HEK293 (cell line): ENCODE results near the gene RSRC1.

Experiments
- CTCF ChIA-PET: fragments of 350-600 bp; formaldehyde crosslinking; extraction: SDS; loops from one replicate; lab custom pipeline; 2021; ENCODE audit warnings: antibody characterized with exemption; lab: Yijun Ruan, JAX
- POLR2A ChIA-PET: fragments of 300-600 bp; formaldehyde crosslinking; extraction: SDS; loops from one replicate; lab custom pipeline; 2020; ENCODE audit warnings: antibody characterized with exemption, inconsistent platforms; lab: Yijun Ruan, JAX
- H3K27ac ChIP-seq: fragments of 200-500 bp; sonication (Bioruptor generic); 2 replicates; pipeline ENCODE4 v1.5.1; 2014; ENCODE audit warnings: low read depth, low read length, control low read depth, inconsistent platforms; ENCODE audit errors: extremely low read depth
- H3K36me3 ChIP-seq, 2 experiments: fragments of 200-500 bp in 1 of 2; sonication (Bioruptor generic) in 1 of 2; 1 replicate in 1 of 2; 2 replicates in 1 of 2; pipeline ENCODE4 v1.5.1; 2014 to 2017; ENCODE audit warnings: inconsistent platforms in 2 of 2, low read length in 2 of 2; ENCODE audit not compliant: control insufficient read depth in 2 of 2, insufficient read depth in 1 of 2
- H3K4me1 ChIP-seq: fragments of 200-500 bp; sonication (Bioruptor generic); 2 replicates; pipeline ENCODE4 v1.5.1; 2014; ENCODE audit warnings: mild to moderate bottlenecking, low read length, inconsistent platforms; ENCODE audit not compliant: control insufficient read depth, insufficient read depth
- H3K4me3 ChIP-seq: 2 replicates; pipeline ENCODE4 v1.5.1; 2011; ENCODE audit warnings: low read depth, mild to moderate bottlenecking, control low read depth, low read length, moderate library complexity
- H3K9me3 ChIP-seq: fragments of 200-500 bp; sonication (Bioruptor generic); 2 replicates; pipeline ENCODE4 v1.5.1; 2014; ENCODE audit warnings: low read depth, low read length, inconsistent platforms; ENCODE audit not compliant: control insufficient read depth, insufficient read depth
- AEBP2 ChIP-seq: fragments of 450-650 bp; formaldehyde crosslinking; IDR thresholded peaks from 2 replicates; pipeline ENCODE4 v1.5.1; 2016; ENCODE audit warnings: missing biosample characterization, missing genetic modification characterization, borderline replicate concordance
- INSM2 ChIP-seq: fragments of 450-650 bp; formaldehyde crosslinking; IDR thresholded peaks from 2 replicates; pipeline ENCODE4 v1.5.1; 2016; ENCODE audit warnings: missing biosample characterization, missing genetic modification characterization
- PRDM2 ChIP-seq: fragments of 450-650 bp; formaldehyde crosslinking; IDR thresholded peaks from 2 replicates; pipeline ENCODE4 v1.5.1; 2016; ENCODE audit warnings: missing biosample characterization, missing genetic modification characterization, borderline replicate concordance
- SALL2 ChIP-seq: fragments of 450-650 bp; formaldehyde crosslinking; IDR thresholded peaks from 2 replicates; pipeline ENCODE4 v1.5.0; 2017; ENCODE audit warnings: missing biosample characterization, mild to moderate bottlenecking, missing genetic modification characterization, borderline replicate concordance
- SCRT1 ChIP-seq: fragments of 450-650 bp; formaldehyde crosslinking; IDR thresholded peaks from 2 replicates; pipeline ENCODE4 v1.5.1; 2016; ENCODE audit warnings: missing biosample characterization, missing genetic modification characterization, borderline replicate concordance
- ZBTB8A ChIP-seq: fragments of 450-650 bp; formaldehyde crosslinking; IDR thresholded peaks from 2 replicates; pipeline ENCODE4 v1.5.1; 2016; ENCODE audit warnings: missing biosample characterization, missing genetic modification characterization
- ZFHX2 ChIP-seq: fragments of 450-650 bp; formaldehyde crosslinking; conservative IDR thresholded peaks from 2 replicates; pipeline ENCODE4 v1.5.1; 2016; ENCODE audit warnings: missing biosample characterization, missing genetic modification characterization
- ZNF148 ChIP-seq: fragments of 450-650 bp; formaldehyde crosslinking; IDR thresholded peaks from 2 replicates; pipeline ENCODE4 v1.5.0; 2017; ENCODE audit warnings: missing biosample characterization, missing genetic modification characterization, borderline replicate concordance
- ZNF175 ChIP-seq: fragments of 450-650 bp; formaldehyde crosslinking; IDR thresholded peaks from 2 replicates; pipeline ENCODE4 v1.5.1; 2016; ENCODE audit warnings: missing biosample characterization, missing genetic modification characterization
- ZNF214 ChIP-seq: fragments of 450-650 bp; formaldehyde crosslinking; IDR thresholded peaks from 2 replicates; pipeline ENCODE4 v1.5.1; 2017; ENCODE audit warnings: missing biosample characterization, mild to moderate bottlenecking, missing genetic modification characterization, borderline replicate concordance
- ZNF23 ChIP-seq: fragments of 450-650 bp; formaldehyde crosslinking; IDR thresholded peaks from 2 replicates; pipeline ENCODE4 v1.5.1; 2016; ENCODE audit warnings: missing biosample characterization, missing genetic modification characterization, borderline replicate concordance
- ZNF274 ChIP-seq, 2 experiments: fragments of 200-500 bp in 1 of 2; fragments of 450-650 bp in 1 of 2; sonication (Bioruptor generic) in 1 of 2; formaldehyde crosslinking in 1 of 2; IDR thresholded peaks; 2 replicates each; pipeline versions ENCODE4 v1.5.1 to v1.6.1; 2014 to 2016; ENCODE audit warnings: borderline replicate concordance in 1 of 2, inconsistent platforms in 1 of 2, low read length in 1 of 2, missing biosample characterization in 1 of 2, missing genetic modification characterization in 1 of 2
- ZNF280C ChIP-seq: fragments of 450-650 bp; formaldehyde crosslinking; IDR thresholded peaks from 2 replicates; pipeline ENCODE4 v1.5.1; 2016; ENCODE audit warnings: missing biosample characterization, missing genetic modification characterization
- ZNF335 ChIP-seq: fragments of 450-650 bp; formaldehyde crosslinking; conservative IDR thresholded peaks from 2 replicates; pipeline ENCODE4 v1.5.1; 2016; ENCODE audit warnings: missing biosample characterization, missing genetic modification characterization
- ZNF48 ChIP-seq: fragments of 450-650 bp; formaldehyde crosslinking; IDR thresholded peaks from 2 replicates; pipeline ENCODE4 v1.5.1; 2016; ENCODE audit warnings: missing biosample characterization, missing genetic modification characterization
- ZNF518A ChIP-seq: fragments of 450-650 bp; formaldehyde crosslinking; conservative IDR thresholded peaks from 2 replicates; pipeline ENCODE4 v1.5.1; 2016; ENCODE audit warnings: low read depth, missing biosample characterization, missing genetic modification characterization
- ZNF521 ChIP-seq: fragments of 450-650 bp; formaldehyde crosslinking; IDR thresholded peaks from 2 replicates; pipeline ENCODE4 v1.5.1; 2017; ENCODE audit warnings: missing biosample characterization, mild to moderate bottlenecking, missing genetic modification characterization
- ZNF544 ChIP-seq: fragments of 450-650 bp; formaldehyde crosslinking; IDR thresholded peaks from 2 replicates; pipeline ENCODE4 v1.5.0; 2017; ENCODE audit warnings: missing biosample characterization, missing genetic modification characterization

The RSRC1 gene

GRCh38 chr3:158079599-158079998 lies 30.3 kb upstream of the RSRC1 start:
- POLR2A ChIA-PET = no interaction called here
- CTCF ChIA-PET = no interaction called here

More at GRCh38 chr3:158079599-158079998, 30.3 kb upstream of the RSRC1 start:
- H3K4me3 ChIP-seq = no peak overlapping the region
- H3K4me1 ChIP-seq = no peaks in the 10 kb centered on the region
- H3K27ac ChIP-seq = no peak overlapping the region
- TF ChIP-seq ZNF521 (tag by site-specific recombination) (no peak), ZNF23 (no peak), ZBTB8A (tag by site-specific recombination) (no peak), ZNF214 (tag by site-specific recombination) (no peak), PRDM2 (tag by site-specific recombination) (no peak), ZNF518A (tag by site-specific recombination) (no peak), ZNF544 (tag by site-specific recombination) (no peak), ZNF148 (tag by site-specific recombination) (no peak), ZFHX2 (tag by site-specific recombination) (no peak), INSM2 (tag by site-specific recombination) (no peak), ZNF274 (IDR thresholded peaks at IDR 0.05; ENCODE audit: low read length) (no peak), ZNF274 (tag by site-specific recombination; IDR thresholded peaks at IDR 0.05; ENCODE audit: borderline replicate concordance) (no peak), ZNF335 (no peak), ZNF280C (tag by site-specific recombination) (no peak), SCRT1 (tag by site-specific recombination) (no peak), AEBP2 (tag by site-specific recombination) (no peak), SALL2 (tag by site-specific recombination) (no peak), ZNF48 (tag by site-specific recombination) (no peak), ZNF175 (tag by site-specific recombination) (no peak)
- TF ChIP-seq, all 188 proteins: peak for 0
- H3K36me3 ChIP-seq = no peaks in the 10 kb centered on the region
- no peaks in the 10 kb centered on the region for H3K9me3 ChIP-seq
